HepG2 (cell line): Measurements from ENCODE around the gene ZFP36L2. TPM values are rescaled to one million over a fixed set of nuclear protein-coding genes. Genes with fewer than 3 reads are reported as not detected.

Experiments used
- FIP1L1 ChIP-seq: fragments of 200-400 bp; formaldehyde crosslinking; IDR thresholded peaks from 2 replicates; pipeline ENCODE4 v1.6.1; 2018; ENCODE audit warnings: low read depth, mild to moderate bottlenecking, low read length, moderate library complexity, borderline replicate concordance; ENCODE audit not compliant: insufficient read depth
- FOSL1 ChIP-seq: sonication (generic); formaldehyde crosslinking; IDR thresholded peaks from 2 replicates; pipeline ENCODE4 v1.9.0; 2021; ENCODE audit warnings: missing genetic modification reagents, borderline replicate concordance
- FOXA3 ChIP-seq: IDR thresholded peaks from 2 replicates; pipeline ENCODE4 v1.6.1; 2016; ENCODE audit warnings: missing genetic modification reagents, missing compliant biosample characterization
- GABPB1 ChIP-seq: IDR thresholded peaks from 2 replicates; pipeline ENCODE4 v1.6.1; 2016; ENCODE audit warnings: mild to moderate bottlenecking, missing genetic modification reagents, moderate library complexity, missing compliant biosample characterization
- KDM4B ChIP-seq: sonication (generic); formaldehyde crosslinking; IDR thresholded peaks from 2 replicates; pipeline ENCODE4 v1.4.0; 2020; ENCODE audit warnings: missing genetic modification reagents
- MED13 ChIP-seq: sonication (generic); formaldehyde crosslinking; IDR thresholded peaks from 2 replicates; pipeline ENCODE4 v1.5.0; 2020; ENCODE audit warnings: missing genetic modification reagents
- MYC ChIP-seq: sonication (generic); formaldehyde crosslinking; IDR thresholded peaks from 2 replicates; pipeline ENCODE4 v1.9.0; 2021; ENCODE audit warnings: missing genetic modification reagents, borderline replicate concordance
- NFATC3 ChIP-seq: sonication (generic); formaldehyde crosslinking; IDR thresholded peaks from 2 replicates; pipeline ENCODE4 v1.5.1; 2020; ENCODE audit warnings: mild to moderate bottlenecking, missing genetic modification reagents
- NFIC ChIP-seq: IDR thresholded peaks from 2 replicates; pipeline ENCODE4 v1.6.1; 2012; ENCODE audit warnings: mild to moderate bottlenecking, low read length, inconsistent platforms
- NR2C2 ChIP-seq: sonication (generic); formaldehyde crosslinking; IDR thresholded peaks from 2 replicates; pipeline ENCODE4 v1.4.0; 2020; ENCODE audit warnings: missing genetic modification reagents, mild to moderate bottlenecking, moderate library complexity, borderline replicate concordance
- PPARG ChIP-seq: conservative IDR thresholded peaks from 2 replicates; pipeline ENCODE4 v1.6.1; 2016; ENCODE audit warnings: missing biosample characterization, missing genetic modification reagents
- THAP11 ChIP-seq: IDR thresholded peaks from 2 replicates; pipeline ENCODE4 v1.6.1; 2016; ENCODE audit warnings: missing biosample characterization, missing genetic modification reagents
- YY1 ChIP-seq: IDR thresholded peaks from 2 replicates; pipeline ENCODE4 v1.6.1; 2011; ENCODE audit warnings: low read length, low read depth, moderate library complexity, mild to moderate bottlenecking; ENCODE audit not compliant: insufficient read depth, insufficient replicate concordance
- ZBTB20 ChIP-seq: sonication (generic); formaldehyde crosslinking; IDR thresholded peaks from 2 replicates; pipeline ENCODE4 v1.8.1; 2023; ENCODE audit warnings: missing genetic modification reagents, low read depth, mild to moderate bottlenecking, borderline replicate concordance
- ZFP41 ChIP-seq: sonication (generic); formaldehyde crosslinking; IDR thresholded peaks from 2 replicates; pipeline ENCODE4 v1.4.0; 2020; ENCODE audit warnings: mild to moderate bottlenecking, missing genetic modification reagents, borderline replicate concordance
- ZFX ChIP-seq: sonication (generic); formaldehyde crosslinking; IDR thresholded peaks from 2 replicates; pipeline ENCODE4 v1.4.0; 2020; ENCODE audit warnings: mild to moderate bottlenecking, low read depth, missing genetic modification reagents, moderate library complexity
- ZNF224 ChIP-seq: sonication (generic); formaldehyde crosslinking; IDR thresholded peaks from 2 replicates; pipeline ENCODE4 v1.5.0; 2020; ENCODE audit warnings: mild to moderate bottlenecking, missing genetic modification reagents
- ZNF251 ChIP-seq: sonication (generic); formaldehyde crosslinking; IDR thresholded peaks from 2 replicates; pipeline ENCODE4 v1.9.0; 2021; ENCODE audit warnings: mild to moderate bottlenecking, missing genetic modification reagents
- ZNF569 ChIP-seq: sonication (generic); formaldehyde crosslinking; IDR thresholded peaks from 2 replicates; pipeline ENCODE4 v1.5.0; 2020; ENCODE audit warnings: mild to moderate bottlenecking, missing genetic modification reagents, moderate library complexity, borderline replicate concordance
- ZNF710 ChIP-seq: sonication (generic); formaldehyde crosslinking; IDR thresholded peaks from 2 replicates; pipeline ENCODE4 v1.5.0; 2020; ENCODE audit warnings: mild to moderate bottlenecking, missing genetic modification reagents, borderline replicate concordance
- ZNF740 ChIP-seq: sonication (generic); formaldehyde crosslinking; IDR thresholded peaks from 2 replicates; pipeline ENCODE4 v1.4.0; 2020; ENCODE audit warnings: missing genetic modification reagents
- ZNF768 ChIP-seq: sonication (generic); formaldehyde crosslinking; IDR thresholded peaks from 2 replicates; pipeline ENCODE4 v1.4.0; 2020; ENCODE audit warnings: missing genetic modification reagents
- ZNF780A ChIP-seq: sonication (generic); formaldehyde crosslinking; IDR thresholded peaks from 2 replicates; pipeline ENCODE4 v1.8.0; 2022; ENCODE audit warnings: mild to moderate bottlenecking, missing genetic modification reagents, moderate library complexity
- ZSCAN30 ChIP-seq: sonication (generic); formaldehyde crosslinking; IDR thresholded peaks from 2 replicates; pipeline ENCODE4 v1.5.0; 2020; ENCODE audit warnings: mild to moderate bottlenecking, missing genetic modification reagents
- polyA plus RNA-seq, 8 experiments: library from polyadenylated mRNA; depleted of rRNA in 3 of 8; stranded (reverse) in 7 of 8; unstranded in 1 of 8; fragments of >200 nt; fragmentation: Illumina TruSeq in 4 of 8; extraction: Trizol in 4 of 8; gene quantifications; 2 replicates each; pipeline versions ENCODE4 v1.2.1 to v1.2.3, GENCODE V29; 2011 to 2016; ENCODE audit warnings: low read depth in 4 of 8, missing spikeins in 1 of 8, mixed read lengths in 1 of 8; ENCODE audit not compliant: insufficient read depth in 1 of 8
- total RNA-seq, 5 experiments: library from RNA; depleted of rRNA; stranded (reverse); fragments of >200 nt; fragmentation: Illumina TruSeq; extraction: Trizol; gene quantifications; 2 replicates each; pipeline ENCODE4 v1.2.3, GENCODE V29; 2016; ENCODE audit warnings: low read depth in 1 of 5
- TF ChIP-seq, protein P1 (sequence below): IDR thresholded peaks from 2 replicates; pipeline ENCODE4 v1.6.1; 2016; ENCODE audit warnings: mild to moderate bottlenecking
- TF ChIP-seq, protein P2 (sequence below): sonication (generic); formaldehyde crosslinking; IDR thresholded peaks from 2 replicates; pipeline ENCODE4 v1.4.0; 2020; ENCODE audit warnings: mild to moderate bottlenecking, missing genetic modification reagents

Gene ZFP36L2
- total and polyA plus RNA-seq, 2 of the 13 experiments (the other 11 are each of a cell fraction or from before 2014, with no cell fraction given), result 11.2 to 21.8 TPM

DNA sequence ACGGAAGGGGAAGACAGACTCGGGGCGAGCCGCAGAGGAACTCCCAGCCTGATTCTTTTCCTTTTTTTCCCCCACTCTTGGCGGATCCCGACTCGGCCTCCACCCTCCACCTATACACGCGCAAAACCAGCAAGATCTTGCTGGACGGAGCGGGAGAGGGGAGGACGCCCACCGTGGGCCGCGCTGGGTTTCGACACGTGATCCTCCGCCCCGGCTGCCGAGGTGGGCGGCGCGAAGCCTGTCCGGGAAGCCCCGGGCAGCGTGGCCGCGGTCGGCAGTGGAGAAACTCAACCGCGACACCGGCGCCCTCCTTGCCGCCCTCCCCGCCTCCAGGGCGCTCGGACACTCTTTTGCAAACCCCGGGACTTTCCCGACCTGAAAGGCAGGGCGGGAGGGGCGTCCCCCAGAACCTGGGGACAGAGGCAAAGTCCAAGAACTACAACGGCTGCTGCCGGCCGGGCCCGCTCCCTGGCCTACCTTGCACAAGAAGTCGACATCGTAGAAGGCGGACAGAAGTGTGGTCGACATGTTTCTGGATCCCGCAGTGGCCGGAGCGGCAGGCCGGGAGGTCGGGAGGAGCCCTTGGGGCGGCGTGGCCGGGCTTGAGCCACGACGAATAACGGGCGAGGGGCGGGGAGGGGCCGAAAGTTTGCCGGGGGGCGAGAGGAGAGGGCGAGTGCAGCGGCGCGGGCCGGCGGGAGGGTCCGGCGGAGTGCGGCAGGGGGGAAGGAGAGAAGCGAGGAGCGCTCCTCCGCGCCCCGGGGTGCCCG lies 433 bp downstream of the ZFP36L2 start (continued):
- no peak for TF ChIP-seq ZNF569 (CRISPR knock-in tag)
- 0 out of 2 replicates have a peak, but pooled peaks have one; percentile 26 for TF ChIP-seq ZNF740 (CRISPR knock-in tag)
- TF ChIP-seq ZNF710, result no peak
- TF ChIP-seq MED13 (CRISPR knock-in tag), result no peak; the same call in 1 of the 2 replicates
- peak; percentile 63; the same call in 1 of the 2 replicates for TF ChIP-seq ZNF780A
- no peak for TF ChIP-seq YY1
- TF ChIP-seq ZSCAN30, result no peak; the same call in 1 of the 2 replicates
- peak; percentile 84 for TF ChIP-seq ZFX
- peak; percentile 37 for TF ChIP-seq GABPB1 (CRISPR knock-in tag)
- TF ChIP-seq MYC (CRISPR knock-in tag), result no peak
- no peak for TF ChIP-seq THAP11 (CRISPR knock-in tag)
- no peak for TF ChIP-seq ZFP41 (CRISPR knock-in tag)
- TF ChIP-seq FIP1L1, result 0 out of 2 replicates have a peak, but pooled peaks have one; percentile 87
- no peak for TF ChIP-seq FOSL1 (CRISPR knock-in tag)
- TF ChIP-seq NR2C2, result no peak; the same call in 1 of the 2 replicates
- no peak; the same call in 1 of the 2 replicates for TF ChIP-seq ZNF768 (CRISPR knock-in tag)
- no peak; the same call in 1 of the 2 replicates for TF ChIP-seq ZBTB20 (CRISPR knock-in tag)
- TF ChIP-seq ZNF251 (CRISPR knock-in tag), result no peak
- no peak; the same call in 1 of the 2 replicates for TF ChIP-seq FOXA3 (CRISPR knock-in tag)
- TF ChIP-seq, protein P1, sequence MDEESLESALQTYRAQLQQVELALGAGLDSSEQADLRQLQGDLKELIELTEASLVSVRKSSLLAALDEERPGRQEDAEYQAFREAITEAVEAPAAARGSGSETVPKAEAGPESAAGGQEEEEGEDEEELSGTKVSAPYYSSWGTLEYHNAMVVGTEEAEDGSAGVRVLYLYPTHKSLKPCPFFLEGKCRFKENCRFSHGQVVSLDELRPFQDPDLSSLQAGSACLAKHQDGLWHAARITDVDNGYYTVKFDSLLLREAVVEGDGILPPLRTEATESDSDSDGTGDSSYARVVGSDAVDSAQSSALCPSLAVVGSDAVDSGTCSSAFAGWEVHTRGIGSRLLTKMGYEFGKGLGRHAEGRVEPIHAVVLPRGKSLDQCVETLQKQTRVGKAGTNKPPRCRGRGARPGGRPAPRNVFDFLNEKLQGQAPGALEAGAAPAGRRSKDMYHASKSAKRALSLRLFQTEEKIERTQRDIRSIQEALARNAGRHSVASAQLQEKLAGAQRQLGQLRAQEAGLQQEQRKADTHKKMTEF (CRISPR knock-in tag), result no peak
- TF ChIP-seq NFIC, result no peak
- TF ChIP-seq ZNF224 (CRISPR knock-in tag), result 0 out of 2 replicates have a peak, but pooled peaks have one; percentile 76
- TF ChIP-seq PPARG, result no peak; the same call in 1 of the 2 replicates
- TF ChIP-seq, protein P2, sequence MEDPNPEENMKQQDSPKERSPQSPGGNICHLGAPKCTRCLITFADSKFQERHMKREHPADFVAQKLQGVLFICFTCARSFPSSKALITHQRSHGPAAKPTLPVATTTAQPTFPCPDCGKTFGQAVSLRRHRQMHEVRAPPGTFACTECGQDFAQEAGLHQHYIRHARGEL (CRISPR knock-in tag), result 0 out of 2 replicates have a peak, but pooled peaks have one; percentile 52
- no peak for TF ChIP-seq NFATC3 (CRISPR knock-in tag)
- TF ChIP-seq KDM4B (CRISPR knock-in tag), result peak; percentile 43; the same call in 1 of the 2 replicates
